Measurements from ENCODE around the gene SLC35G2. TPM values are rescaled to one million over a fixed set of nuclear protein-coding genes. Genes with fewer than 3 reads are reported as not detected.
"Not testable (repeated sequence)": the region's sequence is repeated elsewhere in the genome, so short reads cannot be mapped to it uniquely, and the experiment has no call there.

SLC35G2 gene
- polyA plus RNA-seq, 1 donor from 2014 or later, result 6.8 TPM

- Histone ChIP-seq H3K4me3 (ENCODE audit: low read length) (no peak overlapping the region), H3K36me3 (ENCODE audit: insufficient read depth, low read length) (no peaks in the 10 kb centered on the region), H3K79me2 (replicated peaks; ENCODE audit: insufficient read depth, low read length) (peaks cover 34% of the 10 kb centered on the region), H3K9me3 (ENCODE audit: low read length) (peaks cover 9% of the 10 kb centered on the region), H3K27ac (ENCODE audit: low read length) (no peak overlapping the region), H3K27me3 (ENCODE audit: insufficient read depth, low read depth, low read length) (no peaks in the 10 kb centered on the region), H3K9ac (ENCODE audit: low read length) (no peak overlapping the region), H3F3A (ENCODE audit: insufficient read depth, low read length, poor library complexity, severe bottlenecking) (no peaks in the 10 kb centered on the region), H2AFZ (ENCODE audit: low read depth, low read length) (no peak overlapping the region), H3K4me2 (ENCODE audit: low read length) (no peak overlapping the region), H4K20me1 (ENCODE audit: insufficient read depth) (no peaks in the 10 kb centered on the region), H3K9me2 (ENCODE audit: insufficient read depth, low read length) (no peaks in the 10 kb centered on the region)
- no peak for TF ChIP-seq RAD21 (conservative IDR thresholded peaks at IDR 0.05)
- TF ChIP-seq TAF1 (IDR thresholded peaks at IDR 0.05; ENCODE audit: low read depth), result no peak
- no peak for TF ChIP-seq SMC3 (conservative IDR thresholded peaks at IDR 0.05; ENCODE audit: poor library complexity)
- no peak for TF ChIP-seq EP300 (conservative IDR thresholded peaks at IDR 0.05; ENCODE audit: poor library complexity, severe bottlenecking)
- TF ChIP-seq POLR2AphosphoS5 (IDR thresholded peaks at IDR 0.05), result no peak
- no peak for TF ChIP-seq REST (IDR thresholded peaks at IDR 0.05; ENCODE audit: borderline replicate concordance)
- no peak for TF ChIP-seq CTCF (IDR thresholded peaks at IDR 0.05; ENCODE audit: poor library complexity, severe bottlenecking)
- TF ChIP-seq EZH2 (IDR thresholded peaks at IDR 0.05; ENCODE audit: borderline replicate concordance, insufficient read depth, low read length, poor library complexity, severe bottlenecking), result no peak
- no peak for TF ChIP-seq MXI1 (conservative IDR thresholded peaks at IDR 0.05; ENCODE audit: poor library complexity, severe bottlenecking)
Observed at GRCh38 chr3:136899622-136900158, 80.8 kb downstream of the SLC35G2 start.

- Histone ChIP-seq H3K79me2 (replicated peaks; ENCODE audit: insufficient read depth, low read length) (peaks cover 39% of the 10 kb centered on the region), H3K9me3 (ENCODE audit: low read length) (peaks cover 14% of the 10 kb centered on the region)
- H3K4me2 ChIP-seq (ENCODE audit: low read length); H3K9me2 ChIP-seq (ENCODE audit: insufficient read depth, low read length); H2AFZ ChIP-seq (ENCODE audit: low read depth, low read length); H3K27ac ChIP-seq (ENCODE audit: low read length); H3F3A ChIP-seq (ENCODE audit: insufficient read depth, low read length, poor library complexity, severe bottlenecking); H4K20me1 ChIP-seq (ENCODE audit: insufficient read depth); H3K4me3 ChIP-seq (ENCODE audit: low read length); H3K27me3 ChIP-seq (ENCODE audit: insufficient read depth, low read depth, low read length); H3K36me3 ChIP-seq (ENCODE audit: insufficient read depth, low read length); H3K9ac ChIP-seq (ENCODE audit: low read length): not testable (repeated sequence)
Observed at GRCh38 chr3:136900694-136901093, 81.8 kb downstream of the SLC35G2 start.

GRCh38 chr3:136901391-136901790 is 82.5 kb downstream of the SLC35G2 start:
- Histone ChIP-seq H3K4me3 (ENCODE audit: low read length) (no peak overlapping the region), H3F3A (ENCODE audit: insufficient read depth, low read length, poor library complexity, severe bottlenecking) (no peaks in the 10 kb centered on the region), H3K9ac (ENCODE audit: low read length) (no peak overlapping the region), H4K20me1 (ENCODE audit: insufficient read depth) (no peaks in the 10 kb centered on the region), H3K27ac (ENCODE audit: low read length) (no peak overlapping the region), H3K27me3 (ENCODE audit: insufficient read depth, low read depth, low read length) (no peaks in the 10 kb centered on the region), H3K79me2 (replicated peaks; ENCODE audit: insufficient read depth, low read length) (peaks cover 40% of the 10 kb centered on the region), H3K36me3 (ENCODE audit: insufficient read depth, low read length) (no peaks in the 10 kb centered on the region), H3K4me2 (ENCODE audit: low read length) (no peak overlapping the region), H3K9me3 (ENCODE audit: low read length) (peaks cover 14% of the 10 kb centered on the region), H3K9me2 (ENCODE audit: insufficient read depth, low read length) (no peaks in the 10 kb centered on the region), H2AFZ (ENCODE audit: low read depth, low read length) (no peak overlapping the region)
- TF ChIP-seq EZH2 (IDR thresholded peaks at IDR 0.05; ENCODE audit: borderline replicate concordance, insufficient read depth, low read length, poor library complexity, severe bottlenecking), result no peak
- TF ChIP-seq EP300 (conservative IDR thresholded peaks at IDR 0.05; ENCODE audit: poor library complexity, severe bottlenecking), result no peak
- no peak for TF ChIP-seq MXI1 (conservative IDR thresholded peaks at IDR 0.05; ENCODE audit: poor library complexity, severe bottlenecking)
- TF ChIP-seq TAF1 (IDR thresholded peaks at IDR 0.05; ENCODE audit: low read depth), result no peak
- TF ChIP-seq REST (IDR thresholded peaks at IDR 0.05; ENCODE audit: borderline replicate concordance), result no peak
- TF ChIP-seq SMC3 (conservative IDR thresholded peaks at IDR 0.05; ENCODE audit: poor library complexity), result no peak
- TF ChIP-seq RAD21 (conservative IDR thresholded peaks at IDR 0.05), result no peak
- no peak for TF ChIP-seq CTCF (IDR thresholded peaks at IDR 0.05; ENCODE audit: poor library complexity, severe bottlenecking)
- no peak for TF ChIP-seq POLR2AphosphoS5 (IDR thresholded peaks at IDR 0.05)

All from neural cell (in vitro differentiated cells).